Lower lobe of right lung (tissue), 2 donors: ENCODE data around the gene PTPRT. TPM values are rescaled to one million over a fixed set of nuclear protein-coding genes. Genes with fewer than 3 reads are reported as not detected.

Source experiments
- ATAC-seq, 2 donors: fragments of 200-7000 bp; cut with Tn5 transposase; one replicate each; pipeline ENCODE4 v1.9.1; 2020 to 2022; ENCODE audit warnings: mild to moderate bottlenecking in 2 of 2, moderate library complexity in 2 of 2
- DNase-seq: peaks from one replicate; pipeline ENCODE4 v3.0.0-alpha.2; 2020
- H3K27ac ChIP-seq: fragments of 200-600 bp; one replicate; pipeline ENCODE4 v1.8.0; 2022
- H3K27me3 ChIP-seq: fragments of 200-600 bp; one replicate; pipeline ENCODE4 v1.8.0; 2022; ENCODE audit warnings: low read depth
- H3K36me3 ChIP-seq: fragments of 200-600 bp; one replicate; pipeline ENCODE4 v1.8.0; 2022; ENCODE audit warnings: mild to moderate bottlenecking
- H3K4me1 ChIP-seq: fragments of 200-600 bp; one replicate; pipeline ENCODE4 v1.8.0; 2022
- H3K4me3 ChIP-seq: fragments of 200-600 bp; one replicate; pipeline ENCODE4 v1.8.0; 2022; ENCODE audit warnings: mild to moderate bottlenecking
- H3K9me3 ChIP-seq: fragments of 200-600 bp; one replicate; pipeline ENCODE4 v1.8.0; 2022
- intact Hi-C: fragments of 100-400 bp; cut with DNase I; formaldehyde crosslinking; loops from one replicate; pipeline ENCODE4 v1.11.0; 2022
- total RNA-seq: library from RNA; stranded (reverse); fragmentation: NEBNext Ultra II Directional; extraction: Animal tissue kit (Norgen Biotek cat#: 25700); gene quantifications from one replicate; pipeline ENCODE4 v1.2.1, GENCODE V29; 2021
- TF ChIP-seq, protein P1 (sequence below): fragments of 200-600 bp; IDR thresholded peaks from one replicate; pipeline ENCODE4 v1.8.0; 2022; ENCODE audit warnings: antibody characterized with exemption, mild to moderate bottlenecking
- donor health status: DM: no; HTN: yes; CAD: no; lungs with severe emphysema.

The PTPRT gene
- total RNA-seq, 1 donor from 2014 or later, result 8.0 TPM

DNA sequence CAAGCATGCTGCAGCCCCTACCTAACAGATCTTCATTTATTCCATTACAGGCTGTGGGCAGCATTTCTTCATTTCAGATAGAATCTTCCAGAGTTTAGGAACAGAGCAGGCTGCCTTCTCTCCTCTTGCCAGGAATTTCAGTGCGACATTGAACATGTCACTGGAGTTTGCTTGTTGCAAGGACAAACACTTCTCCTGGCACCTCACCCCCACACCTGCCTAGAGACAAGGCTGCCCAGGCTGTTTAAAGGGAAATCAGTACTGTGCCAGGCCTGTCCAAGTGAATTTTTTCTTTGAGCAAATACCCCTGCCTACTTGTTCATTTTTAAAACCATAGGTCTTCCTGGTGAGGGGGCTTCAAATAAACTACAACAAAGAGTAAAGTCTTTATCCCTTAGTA, 594.1 kb downstream of the PTPRT start:
- DNase-seq (no peak), ATAC-seq (no peak)
- Histone ChIP-seq H3K27me3 (no peaks in the 10 kb centered on the region), H3K4me3 (no peak overlapping the region), H3K36me3 (no peaks in the 10 kb centered on the region), H3K27ac (no peak overlapping the region), H3K4me1 (no peaks in the 10 kb centered on the region), H3K9me3 (no peaks in the 10 kb centered on the region)
- intact Hi-C loops, result no loop called here
- TF ChIP-seq, protein P1, sequence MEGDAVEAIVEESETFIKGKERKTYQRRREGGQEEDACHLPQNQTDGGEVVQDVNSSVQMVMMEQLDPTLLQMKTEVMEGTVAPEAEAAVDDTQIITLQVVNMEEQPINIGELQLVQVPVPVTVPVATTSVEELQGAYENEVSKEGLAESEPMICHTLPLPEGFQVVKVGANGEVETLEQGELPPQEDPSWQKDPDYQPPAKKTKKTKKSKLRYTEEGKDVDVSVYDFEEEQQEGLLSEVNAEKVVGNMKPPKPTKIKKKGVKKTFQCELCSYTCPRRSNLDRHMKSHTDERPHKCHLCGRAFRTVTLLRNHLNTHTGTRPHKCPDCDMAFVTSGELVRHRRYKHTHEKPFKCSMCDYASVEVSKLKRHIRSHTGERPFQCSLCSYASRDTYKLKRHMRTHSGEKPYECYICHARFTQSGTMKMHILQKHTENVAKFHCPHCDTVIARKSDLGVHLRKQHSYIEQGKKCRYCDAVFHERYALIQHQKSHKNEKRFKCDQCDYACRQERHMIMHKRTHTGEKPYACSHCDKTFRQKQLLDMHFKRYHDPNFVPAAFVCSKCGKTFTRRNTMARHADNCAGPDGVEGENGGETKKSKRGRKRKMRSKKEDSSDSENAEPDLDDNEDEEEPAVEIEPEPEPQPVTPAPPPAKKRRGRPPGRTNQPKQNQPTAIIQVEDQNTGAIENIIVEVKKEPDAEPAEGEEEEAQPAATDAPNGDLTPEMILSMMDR, result no peak

DNA sequence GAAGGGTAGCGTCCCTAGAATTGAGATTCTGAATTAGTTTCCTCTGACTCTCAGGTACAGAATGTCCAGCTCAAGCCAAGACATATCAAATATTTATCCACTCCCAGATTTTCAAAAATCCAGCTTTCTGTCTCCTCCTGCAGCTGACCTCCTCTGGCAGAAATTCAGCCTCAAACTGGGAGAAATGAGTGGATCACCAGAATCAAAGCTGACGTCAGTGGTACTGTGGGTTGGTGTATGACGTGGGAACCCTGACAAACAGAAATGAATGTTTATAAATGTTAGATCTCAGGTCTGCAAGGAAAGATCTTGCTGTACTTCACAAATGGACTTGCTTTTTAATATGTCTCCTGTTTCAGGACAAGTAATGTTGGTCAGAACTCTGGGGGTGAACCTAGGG, 595.0 kb downstream of the PTPRT start:
- no peak for ATAC-seq
- H3K9me3 ChIP-seq, result no peaks in the 10 kb centered on the region
- intact Hi-C loops, result no loop called here
- no peak overlapping the region for H3K4me3 ChIP-seq
- DNase-seq, result no peak
- no peak overlapping the region for H3K27ac ChIP-seq
- TF ChIP-seq, protein P1, result no peak
- no peaks in the 10 kb centered on the region for H3K36me3 ChIP-seq
- no peaks in the 10 kb centered on the region for H3K27me3 ChIP-seq
- no peaks in the 10 kb centered on the region for H3K4me1 ChIP-seq

GRCh38 chr20:42594011-42594410, 595.7 kb downstream of the PTPRT start:
- Histone ChIP-seq H3K36me3 (no peaks in the 10 kb centered on the region), H3K4me3 (no peak overlapping the region), H3K27me3 (no peaks in the 10 kb centered on the region), H3K27ac (no peak overlapping the region), H3K9me3 (no peaks in the 10 kb centered on the region), H3K4me1 (no peaks in the 10 kb centered on the region)
- ATAC-seq (no peak), DNase-seq (no peak)
- intact Hi-C loops, result no loop called here
- TF ChIP-seq, protein P1, result no peak

- Histone ChIP-seq H3K9me3 (no peaks in the 10 kb centered on the region), H3K36me3 (no peaks in the 10 kb centered on the region), H3K27me3 (no peaks in the 10 kb centered on the region), H3K4me3 (no peak overlapping the region), H3K27ac (no peak overlapping the region), H3K4me1 (no peaks in the 10 kb centered on the region)
- intact Hi-C loops, result no loop called here
- TF ChIP-seq, protein P1, result no peak
- DNase-seq (no peak), ATAC-seq (no peak)
Observed at GRCh38 chr20:42589976-42590639, 599.6 kb downstream of the PTPRT start.

DNA sequence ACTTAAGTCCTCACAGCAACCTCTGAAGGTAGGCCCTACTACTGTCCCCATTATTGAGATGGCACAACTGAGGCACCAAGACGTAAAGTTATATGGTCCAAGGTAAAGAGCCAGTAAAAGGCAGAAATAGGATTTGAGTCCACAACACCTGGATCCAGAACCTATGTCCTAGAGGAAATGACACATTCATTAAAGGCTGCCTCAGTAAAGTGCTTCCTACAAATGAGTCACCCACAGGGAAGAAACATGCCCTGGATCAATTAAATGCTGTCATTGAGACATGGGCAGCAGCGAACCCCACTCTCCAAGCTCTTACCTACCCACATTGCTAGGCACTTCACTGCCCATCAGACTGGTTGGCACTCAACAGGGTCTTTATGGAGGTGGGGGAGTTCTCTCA, 600.9 kb downstream of the PTPRT start:
- TF ChIP-seq, protein P1, result no peak
- Histone ChIP-seq H3K36me3 (no peaks in the 10 kb centered on the region), H3K27me3 (no peaks in the 10 kb centered on the region), H3K9me3 (no peaks in the 10 kb centered on the region), H3K4me3 (no peak overlapping the region), H3K4me1 (no peaks in the 10 kb centered on the region), H3K27ac (no peak overlapping the region)
- DNase-seq, result no peak
- intact Hi-C loops, result no loop called here
- no peak for ATAC-seq
